HCT116 (cell line): ENCODE measurements around the gene SAMSN1. TPM values are rescaled to one million over a fixed set of nuclear protein-coding genes. Genes with fewer than 3 reads are reported as not detected.

ENCODE experiments used
- ATAC-seq: fragments of 200-7000 bp; cut with Tn5 transposase; 2 replicates; pipeline ENCODE4 v1.9.1; 2020; ENCODE audit warnings: mild to moderate bottlenecking, moderate library complexity
- BruUV-seq: library from RNA; stranded (reverse); fragments of 400-500 nt; replicated peaks from 2 replicates; lab custom pipeline; 2021; lab: Mats Ljungman, UMichigan
- CTCF ChIA-PET: fragments of 300-600 bp; sonication (Branson Sonifier 250); formaldehyde crosslinking; loops from one replicate; lab custom pipeline; 2021; ENCODE audit warnings: antibody characterized with exemption; lab: Charles Lee
- POLR2A ChIA-PET: fragments of 300-600, 350-600 bp; sonication (Branson Sonifier 250); formaldehyde crosslinking; loops from one replicate; lab custom pipeline; 2021; ENCODE audit warnings: antibody characterized with exemption; lab: Charles Lee
- RAD21 ChIA-PET, 2 experiments: fragments of 300-600 bp; sonication (Branson Sonifier 250); formaldehyde crosslinking; loops; one replicate each; lab custom pipeline; 2023; ENCODE audit warnings: low total read pairs in 2 of 2; ENCODE audit not compliant: uncharacterized antibody in 2 of 2, unreplicated experiment in 2 of 2, low non-redundant PET in 1 of 2; lab: Charles Lee
- DNase-seq: peaks from one replicate; pipeline ENCODE4 v3.0.0-alpha.2; 2010; ENCODE audit warnings: low read depth, low spot score
- H2AFZ ChIP-seq: fragments of 200-600 bp; shearing (Covaris generic), sonication (generic); 2 replicates; pipeline ENCODE4 v1.6.1; 2017; ENCODE audit warnings: low read depth, mixed run types, mixed read lengths, antibody characterized with exemption, low read length; ENCODE audit not compliant: poor library complexity, severe bottlenecking
- H3K27ac ChIP-seq: 2 replicates; pipeline ENCODE4 v1.5.1; 2012; ENCODE audit warnings: low read depth, low read length
- H3K27me3 ChIP-seq: fragments of 200-600 bp; sonication (generic); 2 replicates; pipeline ENCODE4 v1.6.1; 2016; ENCODE audit warnings: mixed run types, low read length, mixed read lengths; ENCODE audit not compliant: insufficient read depth
- H3K36me3 ChIP-seq, 2 experiments: fragments of 200-500 bp in 1 of 2; fragments of 200-600 bp in 1 of 2; sonication (Bioruptor generic) in 1 of 2; sonication (generic) in 1 of 2; 2 replicates each; pipeline versions ENCODE4 v1.5.1 to v1.6.1; 2014 to 2016; ENCODE audit warnings: low read length in 2 of 2, inconsistent platforms in 1 of 2, mixed read lengths in 1 of 2, mixed run types in 1 of 2; ENCODE audit not compliant: insufficient read depth in 2 of 2, control insufficient read depth in 1 of 2
- H3K4me1 ChIP-seq, 2 experiments: fragments of 200-600 bp in 1 of 2; sonication (generic) in 1 of 2; 2 replicates each; pipeline versions ENCODE4 v1.5.1 to v1.6.1; 2012 to 2017; ENCODE audit warnings: low read length in 2 of 2, inconsistent platforms in 1 of 2, mild to moderate bottlenecking in 1 of 2, mixed read lengths in 1 of 2, mixed run types in 1 of 2, moderate library complexity in 1 of 2; ENCODE audit not compliant: insufficient read depth in 2 of 2, control insufficient read depth in 1 of 2
- H3K4me2 ChIP-seq: fragments of 200-600 bp; sonication (generic); 2 replicates; pipeline ENCODE4 v1.6.1; 2017; ENCODE audit warnings: mixed run types, low read length, mixed read lengths
- H3K4me3 ChIP-seq, 2 experiments: fragments of 200-600 bp in 1 of 2; sonication (generic) in 1 of 2; replicated peaks in 1 of 2; 2 replicates each; pipeline ENCODE4 v1.5.1; 2011 to 2016; ENCODE audit warnings: low read length in 2 of 2, control low read depth in 1 of 2, low read depth in 1 of 2, mild to moderate bottlenecking in 1 of 2, mixed read lengths in 1 of 2, mixed run types in 1 of 2
- H3K79me2 ChIP-seq: fragments of 200-600 bp; sonication (generic); 2 replicates; pipeline ENCODE4 v1.6.1; 2017; ENCODE audit warnings: mild to moderate bottlenecking, mixed run types, low read length, moderate library complexity, mixed read lengths; ENCODE audit not compliant: insufficient read depth
- H3K9ac ChIP-seq: fragments of 200-600 bp; sonication (generic); 2 replicates; pipeline ENCODE4 v1.6.1; 2016; ENCODE audit warnings: low read length, mixed read lengths
- H3K9me2 ChIP-seq: fragments of 200-600 bp; sonication (generic), shearing (Covaris generic); 2 replicates; pipeline ENCODE4 v1.6.1; 2017; ENCODE audit warnings: mixed run types, mild to moderate bottlenecking, moderate library complexity; ENCODE audit not compliant: insufficient read depth
- H3K9me3 ChIP-seq, 2 experiments: fragments of 200-500 bp in 1 of 2; fragments of 200-600 bp in 1 of 2; sonication (Bioruptor generic) in 1 of 2; sonication (generic) in 1 of 2; 2 replicates each; pipeline ENCODE4 v1.6.1; 2014 to 2017; ENCODE audit warnings: low read length in 2 of 2, mixed read lengths in 2 of 2, inconsistent platforms in 1 of 2, low read depth in 1 of 2, mild to moderate bottlenecking in 1 of 2, mixed run types in 1 of 2, moderate library complexity in 1 of 2; ENCODE audit not compliant: control insufficient read depth in 1 of 2, insufficient read depth in 1 of 2
- H4K20me1 ChIP-seq: fragments of 200-600 bp; sonication (generic), shearing (Covaris generic); 2 replicates; pipeline ENCODE4 v1.6.1; 2017; ENCODE audit warnings: mixed run types, mild to moderate bottlenecking, moderate library complexity; ENCODE audit not compliant: insufficient read depth
- CBX3 ChIP-seq: IDR thresholded peaks from 2 replicates; pipeline ENCODE4 v1.6.1; 2012; ENCODE audit warnings: low read depth
- CEBPB ChIP-seq: IDR thresholded peaks from 2 replicates; pipeline ENCODE4 v1.6.1; 2012; ENCODE audit warnings: low read depth
- CTCF ChIP-seq, 3 experiments: fragments of 200-600 bp in 1 of 3; sonication (generic) in 1 of 3; IDR thresholded peaks in 2 of 3; conservative IDR thresholded peaks in 1 of 3; 2 replicates each; pipeline ENCODE4 v1.5.1; 2012 to 2017; ENCODE audit warnings: low read depth in 2 of 3, low read length in 2 of 3, antibody characterized with exemption in 1 of 3, borderline replicate concordance in 1 of 3, control low read depth in 1 of 3, mild to moderate bottlenecking in 1 of 3, mixed read lengths in 1 of 3, mixed run types in 1 of 3, moderate library complexity in 1 of 3; ENCODE audit not compliant: insufficient read depth in 1 of 3
- EGR1 ChIP-seq: IDR thresholded peaks from 2 replicates; pipeline ENCODE4 v1.6.1; 2012; ENCODE audit warnings: low read depth
- EZH2 ChIP-seq: fragments of 200-600 bp; sonication (generic); IDR thresholded peaks from 2 replicates; pipeline ENCODE4 v1.6.1; 2017; ENCODE audit warnings: antibody characterized with exemption, mixed run types
- EZH2phosphoT487 ChIP-seq: fragments of 200-600 bp; IDR thresholded peaks from 2 replicates; pipeline ENCODE4 v1.6.1; 2018; ENCODE audit warnings: antibody characterized with exemption, borderline replicate concordance
- FOSL1 ChIP-seq: IDR thresholded peaks from 2 replicates; pipeline ENCODE4 v1.6.1; 2012; ENCODE audit warnings: low read depth
- JUND ChIP-seq: IDR thresholded peaks from 2 replicates; pipeline ENCODE4 v1.6.1; 2012
- POLR2AphosphoS5 ChIP-seq: IDR thresholded peaks from 2 replicates; pipeline ENCODE4 v1.6.1; 2011; ENCODE audit warnings: mild to moderate bottlenecking, low read depth, low read length, moderate library complexity
- RAD21 ChIP-seq: IDR thresholded peaks from 2 replicates; pipeline ENCODE4 v1.6.1; 2012; ENCODE audit warnings: low read depth, mild to moderate bottlenecking
- REST ChIP-seq: IDR thresholded peaks from 2 replicates; pipeline ENCODE4 v1.6.1; 2012; ENCODE audit warnings: low read depth
- SP1 ChIP-seq: IDR thresholded peaks from 2 replicates; pipeline ENCODE4 v1.6.1; 2012; ENCODE audit warnings: low read depth
- SRF ChIP-seq: IDR thresholded peaks from 2 replicates; pipeline ENCODE4 v1.6.1; 2012; ENCODE audit warnings: low read depth
- TCF7L2 ChIP-seq: IDR thresholded peaks from 2 replicates; pipeline ENCODE4 v1.7.0; 2011; ENCODE audit warnings: borderline replicate concordance, inconsistent platforms; ENCODE audit not compliant: insufficient read depth, insufficient read length; ENCODE audit errors: extremely low read depth
- YY1 ChIP-seq: IDR thresholded peaks from 2 replicates; pipeline ENCODE4 v1.6.1; 2011; ENCODE audit warnings: low read length, low read depth, moderate library complexity, mild to moderate bottlenecking; ENCODE audit not compliant: insufficient replicate concordance; ENCODE audit errors: extremely low read depth
- ZFX ChIP-seq: fragments of 450-650 bp; IDR thresholded peaks from 2 replicates; pipeline ENCODE4 v1.6.1; 2017
- ZNF274 ChIP-seq: fragments of 200-500 bp; sonication (Bioruptor generic); IDR thresholded peaks from 2 replicates; pipeline ENCODE4 v1.6.1; 2014; ENCODE audit warnings: mild to moderate bottlenecking, low read depth, low read length, inconsistent platforms
- intact Hi-C: fragments of 100-400 bp; cut with micrococcal nuclease; formaldehyde crosslinking; loops from 2 replicates; pipeline ENCODE4 v1.10.0; 2022
- total RNA-seq: library from RNA; stranded (reverse); gene quantifications from one replicate; pipeline ENCODE4 v1.2.1, GENCODE V29; 2021; ENCODE audit not compliant: unreplicated experiment
- TF ChIP-seq, protein P1 (sequence below): IDR thresholded peaks from 2 replicates; pipeline ENCODE4 v1.6.1; 2011; ENCODE audit warnings: mild to moderate bottlenecking, low read length, moderate library complexity; ENCODE audit not compliant: insufficient replicate concordance; ENCODE audit errors: extremely low read depth
- TF ChIP-seq, protein P2 (sequence below): IDR thresholded peaks from 2 replicates; pipeline ENCODE4 v1.6.1; 2012

The SAMSN1 gene
- total RNA-seq, 1 experiment from 2014 or later = 0.57 TPM

DNA sequence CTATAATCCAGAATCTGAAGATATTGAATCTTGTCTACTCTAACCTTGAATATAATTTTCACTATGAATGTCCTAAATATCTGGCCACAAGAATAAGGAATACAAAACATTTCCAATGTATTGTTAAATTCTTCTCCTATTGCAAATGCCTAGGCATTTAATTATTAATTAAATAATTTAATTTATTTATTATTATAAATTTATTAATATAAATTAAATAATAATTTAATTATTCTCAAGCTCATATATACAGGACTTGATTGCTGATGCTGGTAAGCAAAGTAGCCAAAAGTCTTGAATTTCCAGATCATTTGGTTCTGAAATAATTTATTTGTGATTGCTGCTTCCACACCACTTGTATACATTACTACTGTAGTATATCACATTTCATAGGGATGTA lies 71.1 kb downstream of the SAMSN1 start:
- no peak for TF ChIP-seq EGR1
- TF ChIP-seq RAD21 = no peak
- no peak for TF ChIP-seq JUND
- TF ChIP-seq, protein P1, sequence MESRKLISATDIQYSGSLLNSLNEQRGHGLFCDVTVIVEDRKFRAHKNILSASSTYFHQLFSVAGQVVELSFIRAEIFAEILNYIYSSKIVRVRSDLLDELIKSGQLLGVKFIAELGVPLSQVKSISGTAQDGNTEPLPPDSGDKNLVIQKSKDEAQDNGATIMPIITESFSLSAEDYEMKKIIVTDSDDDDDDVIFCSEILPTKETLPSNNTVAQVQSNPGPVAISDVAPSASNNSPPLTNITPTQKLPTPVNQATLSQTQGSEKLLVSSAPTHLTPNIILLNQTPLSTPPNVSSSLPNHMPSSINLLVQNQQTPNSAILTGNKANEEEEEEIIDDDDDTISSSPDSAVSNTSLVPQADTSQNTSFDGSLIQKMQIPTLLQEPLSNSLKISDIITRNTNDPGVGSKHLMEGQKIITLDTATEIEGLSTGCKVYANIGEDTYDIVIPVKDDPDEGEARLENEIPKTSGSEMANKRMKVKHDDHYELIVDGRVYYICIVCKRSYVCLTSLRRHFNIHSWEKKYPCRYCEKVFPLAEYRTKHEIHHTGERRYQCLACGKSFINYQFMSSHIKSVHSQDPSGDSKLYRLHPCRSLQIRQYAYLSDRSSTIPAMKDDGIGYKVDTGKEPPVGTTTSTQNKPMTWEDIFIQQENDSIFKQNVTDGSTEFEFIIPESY = no peak
- TF ChIP-seq REST = no peak
- TF ChIP-seq CBX3 = no peak
- TF ChIP-seq YY1 = no peak
- TF ChIP-seq EZH2phosphoT487 = no peak
- TF ChIP-seq ZFX = no peak
- TF ChIP-seq CEBPB = no peak
- TF ChIP-seq EZH2 = no peak
- no peak for TF ChIP-seq TCF7L2
- no peak for TF ChIP-seq FOSL1
- TF ChIP-seq CTCF (IDR thresholded peaks at IDR 0.05 in 2 of 3, conservative IDR thresholded peaks at IDR 0.05 in 1 of 3; ENCODE audit: borderline replicate concordance in 1 of 3, insufficient read depth in 1 of 3, low read depth in 2 of 3, low read length in 2 of 3) = no peak
- TF ChIP-seq, protein P2, sequence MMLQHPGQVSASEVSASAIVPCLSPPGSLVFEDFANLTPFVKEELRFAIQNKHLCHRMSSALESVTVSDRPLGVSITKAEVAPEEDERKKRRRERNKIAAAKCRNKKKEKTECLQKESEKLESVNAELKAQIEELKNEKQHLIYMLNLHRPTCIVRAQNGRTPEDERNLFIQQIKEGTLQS = no peak
- no peak for TF ChIP-seq POLR2AphosphoS5
- no peak for TF ChIP-seq SP1
- no peak for TF ChIP-seq ZNF274
- no peak for TF ChIP-seq SRF
- TF ChIP-seq, all 23 proteins: peak for 0
- Histone ChIP-seq H3K27ac (no peak overlapping the region), H4K20me1 (no peaks in the 10 kb centered on the region), H3K4me3 (no peak overlapping the region), H3K79me2 (no peaks in the 10 kb centered on the region), H3K9me2 (no peaks in the 10 kb centered on the region), H3K27me3 (no peaks in the 10 kb centered on the region), H3K9ac (no peak overlapping the region), H3K4me1 (no peaks in the 10 kb centered on the region), H3K9me3 (no peaks in the 10 kb centered on the region; a peak in 2 of 4 replicates), H3K36me3 (no peaks in the 10 kb centered on the region), H3K4me2 (no peak overlapping the region), H2AFZ (no peak overlapping the region)
- ChIA-PET POLR2A (no interaction called here), CTCF (no interaction called here), RAD21 (no interaction called here)
- DNase-seq (no peak), ATAC-seq (no peak)
- intact Hi-C loops = no loop called here
- no TSS peak for BruUV-seq
